NT2/D1 (cell line): Measurements from ENCODE around the gene SHQ1.

ENCODE experiments used
- SUZ12 ChIP-seq: IDR thresholded peaks from 2 replicates; pipeline ENCODE4 v1.6.1; 2011; ENCODE audit not compliant: insufficient read length, insufficient read depth; ENCODE audit errors: extremely low read depth
- YY1 ChIP-seq: IDR thresholded peaks from 2 replicates; pipeline ENCODE4 v1.6.1; 2011; ENCODE audit not compliant: insufficient read length, insufficient read depth

DNA sequence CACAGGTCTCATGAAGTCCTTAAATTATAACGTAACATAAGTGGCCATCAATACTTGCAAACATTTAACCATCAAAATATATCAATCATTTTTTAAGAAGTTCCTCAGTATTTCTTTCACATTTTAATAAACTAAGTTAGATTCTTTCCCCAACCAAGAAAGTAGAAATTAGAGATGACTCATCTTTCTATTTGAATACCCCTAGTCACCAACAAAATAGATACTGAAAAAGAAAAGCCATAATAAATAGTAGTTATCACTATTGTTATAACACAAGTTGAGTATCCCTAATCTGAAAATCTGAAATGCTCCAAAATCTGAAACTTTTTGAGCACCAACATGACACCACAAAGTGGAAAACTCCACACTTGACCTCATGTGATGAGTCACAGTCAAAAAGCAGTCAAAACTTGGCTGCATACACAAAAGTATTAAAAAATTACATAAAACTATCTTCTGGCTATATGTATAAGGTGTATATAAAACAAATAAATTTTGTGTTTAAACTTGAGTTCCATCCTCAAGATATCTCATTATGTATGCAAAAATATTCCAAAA lies 3.7 kb downstream of the SHQ1 start:
- TF ChIP-seq YY1 (no peak), SUZ12 (no peak)
